ENCODE measurements around the gene EEF1AKMT3. TPM values are rescaled to one million over a fixed set of nuclear protein-coding genes. Genes with fewer than 3 reads are reported as not detected.

Gene EEF1AKMT3
- total and polyA plus RNA-seq, 9 of the 15 experiments (the other 6 are each of a cell fraction or from before 2014, with no cell fraction given): 4.1 to 17.2 (median 7.9) TPM

DNA sequence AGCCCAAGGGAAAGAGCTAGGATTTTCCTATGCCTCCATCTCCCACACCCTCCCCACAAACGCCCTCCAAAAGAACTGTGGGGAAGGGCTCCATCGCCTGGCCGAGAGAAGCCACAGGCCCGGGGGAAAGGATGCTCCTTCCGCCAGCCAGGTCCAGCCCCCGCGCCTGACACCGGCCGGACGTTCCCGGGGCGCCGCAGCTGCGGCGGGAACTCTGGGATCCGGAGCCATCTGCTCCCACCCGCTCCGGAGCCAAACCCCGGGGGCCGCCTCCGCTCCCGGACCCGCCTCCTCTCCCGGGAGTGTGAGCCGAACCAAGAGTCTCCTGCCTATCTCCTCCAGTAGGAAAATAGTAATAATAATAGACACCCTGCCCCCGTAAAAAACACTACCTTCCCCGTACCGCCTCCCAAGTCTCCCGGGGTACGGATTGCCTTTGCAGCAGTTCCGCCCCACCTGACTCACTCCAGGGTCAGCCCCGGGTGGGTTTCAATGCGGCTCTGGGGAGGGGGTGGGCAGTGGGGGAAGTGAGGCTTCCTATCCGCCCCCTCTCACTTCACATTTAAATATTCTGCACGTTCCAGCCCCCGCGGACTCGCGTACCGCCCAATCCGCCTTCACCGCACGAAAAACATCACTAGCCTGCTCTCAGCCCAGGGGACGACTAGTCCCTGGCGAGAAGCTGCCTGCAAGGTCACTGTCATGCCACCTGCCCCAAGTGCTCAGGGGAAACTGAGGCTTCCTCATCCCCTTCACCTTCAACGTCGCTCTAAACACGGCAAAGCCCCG is 36.3 kb upstream of the EEF1AKMT3 start:
- Histone ChIP-seq H3K27ac (ENCODE audit: extremely low read depth, low read depth, low read length) (peak overlapping the region; percentile 11; the same call in 2 of the 3 replicates), H2AFZ (ENCODE audit: low read depth, low read length) (peak overlapping the region; percentile 94), H3K4me1 (replicated peaks in 1 of 2; ENCODE audit: control insufficient read depth in 2 of 2, insufficient read depth in 2 of 2, low read length in 2 of 2) (peaks cover 9 to 31% of the 10 kb centered on the region in 2 experiments; a peak in 4 of 5 replicates), H3K79me2 (ENCODE audit: control insufficient read depth, insufficient read depth, low read length) (no peaks in the 10 kb centered on the region), H3K9me1 (ENCODE audit: control insufficient read depth, insufficient read depth, low read length) (peaks cover 4% of the 10 kb centered on the region), H3K4me3 (peak overlapping the region; percentile 38), H3K4me2 (ENCODE audit: insufficient read depth, low read length) (peak overlapping the region; percentile 81), H3K36me3 (ENCODE audit: control insufficient read depth, insufficient read depth, low read length) (no peaks in the 10 kb centered on the region), H3K9me3 (replicated peaks; ENCODE audit: control insufficient read depth, insufficient read depth, low read depth, low read length) (no peaks in the 10 kb centered on the region), H4K20me1 (replicated peaks; ENCODE audit: control insufficient read depth, insufficient read depth, low read length) (no peaks in the 10 kb centered on the region), H3K27me3 (ENCODE audit: control insufficient read depth in 2 of 2, insufficient read depth in 2 of 2, low read length in 2 of 2) (peaks cover 20 to 59% of the 10 kb centered on the region in 2 experiments), H3K9ac (ENCODE audit: insufficient read depth in 1 of 2, low read depth in 2 of 2, low read length in 2 of 2) (peak overlapping the region; percentile 51 to 87)
- in situ Hi-C loops (cut with MboI) (no loop called here), intact Hi-C loops (cut with micrococcal nuclease) (loop anchor here (1.0 to 5.0 kb wide), 4 partner anchors 103 to 273 kb away; partner anchors contain the start of genes B4GALNT1, DDIT3 and MBD6)
- peak; percentile 93 for ATAC-seq
- CTCF ChIA-PET (ENCODE audit: low intra/inter-chr PET ratio): interaction anchor here (0.6 to 2.3 kb wide), 2 partner anchors 103 to 153 kb away, joined by 3 to 17 read pairs; partner anchors contain the start of gene B4GALNT1
- no TSS peak for BruUV-seq (replicated peaks)
- peak; percentile 77 to 85 (median 82) for DNase-seq (ENCODE audit: extremely low read depth in 1 of 4, low spot score in 3 of 4)
- WGBS (ENCODE audit: insufficient coverage, low coverage, missing lambda C conversion rate): under 1% methylated on average over 44 of the region's 49 CpGs
- POLR2A ChIA-PET: interaction anchor here (0.5 to 3.5 kb wide), 10 partner anchors 9 to 239 kb away, joined by 3 to 15 read pairs (median 3); partner anchors contain the start of genes CDK4, DDIT3, PIP4K2C and TSPAN31
- peak; percentile 85 for FAIRE-seq
- TF ChIP-seq E2F5 (CRISPR knock-in tag; IDR thresholded peaks at IDR 0.05): no peak
- TF ChIP-seq ZC3H4 (CRISPR knock-in tag; IDR thresholded peaks at IDR 0.05; ENCODE audit: borderline replicate concordance): no peak
- TF ChIP-seq ESRRB (CRISPR knock-in tag; IDR thresholded peaks at IDR 0.05; ENCODE audit: borderline replicate concordance): no peak
- TF ChIP-seq CTBP1 (IDR thresholded peaks at IDR 0.05; ENCODE audit: borderline replicate concordance): peak; percentile 92
- no peak for TF ChIP-seq NR3C1 (CRISPR knock-in tag; IDR thresholded peaks at IDR 0.05)
- TF ChIP-seq ZNF511 (CRISPR knock-in tag; IDR thresholded peaks at IDR 0.05): peak; percentile 46; the same call in 1 of the 2 replicates
- TF ChIP-seq EP300 (IDR thresholded peaks at IDR 0.05; ENCODE audit: low read length): no peak
- no peak for TF ChIP-seq ZBTB1 (CRISPR knock-in tag; IDR thresholded peaks at IDR 0.05; ENCODE audit: borderline replicate concordance, low read depth)
- no peak for TF ChIP-seq JUNB (CRISPR knock-in tag; conservative IDR thresholded peaks at IDR 0.05)
- TF ChIP-seq BRCA1 (IDR thresholded peaks at IDR 0.05): no peak
- TF ChIP-seq BRCA1 (CRISPR knock-in tag; IDR thresholded peaks at IDR 0.05): no peak
- no peak for TF ChIP-seq CBFA2T3 (IDR thresholded peaks at IDR 0.05)
- no peak for TF ChIP-seq FOS (IDR thresholded peaks at IDR 0.05; ENCODE audit: extremely low read depth, insufficient read length)
- TF ChIP-seq ATF7 (IDR thresholded peaks at IDR 0.05): peak; percentile 52
- TF ChIP-seq CHAMP1 (IDR thresholded peaks at IDR 0.05): no peak

All from K562 (cell line).